Mesothelial cell of epicardium (in vitro differentiated cells): ENCODE measurements around the gene ARSG. TPM values are rescaled to one million over a fixed set of nuclear protein-coding genes. Genes with fewer than 3 reads are reported as not detected.
"Not testable (repeated sequence)": the region's sequence is repeated elsewhere in the genome, so short reads cannot be mapped to it uniquely, and the experiment has no call there.

Source experiments
- DNase-seq, 2 experiments: peaks; one replicate each; pipeline ENCODE4 v3.0.0; 2021; ENCODE audit warnings: low spot score in 2 of 2; ENCODE audit not compliant: unreplicated experiment in 2 of 2
- H3K27ac Mint-ChIP-seq: 2 replicates; pipeline ENCODE4 v1.8.0; 2021; ENCODE audit warnings: mixed read lengths
- H3K27me3 Mint-ChIP-seq: 2 replicates; pipeline ENCODE4 v1.8.0; 2021; ENCODE audit warnings: low read depth, mixed read lengths
- H3K36me3 Mint-ChIP-seq: 2 replicates; pipeline ENCODE4 v1.8.0; 2021; ENCODE audit warnings: mixed read lengths
- H3K4me1 Mint-ChIP-seq: 2 replicates; pipeline ENCODE4 v1.8.0; 2021; ENCODE audit warnings: mixed read lengths
- H3K4me3 Mint-ChIP-seq: 2 replicates; pipeline ENCODE4 v1.8.0; 2021; ENCODE audit warnings: mild to moderate bottlenecking, moderate library complexity, mixed read lengths
- H3K9me3 Mint-ChIP-seq: 2 replicates; pipeline ENCODE4 v1.8.0; 2021; ENCODE audit warnings: mixed read lengths
- CTCF ChIP-seq: fragments of 200-600 bp; sonication (generic); IDR thresholded peaks from one replicate; pipeline ENCODE4 v1.5.0; 2021; ENCODE audit warnings: antibody characterized with exemption; ENCODE audit not compliant: unreplicated experiment
- total RNA-seq: library from RNA; stranded (reverse); gene quantifications from 3 replicates; pipeline ENCODE4 v1.2.1, GENCODE V29; 2021

ARSG gene
- total RNA-seq, 1 donor from 2014 or later = 7.8 TPM

- Mint-ChIP-seq H3K4me3 (no peak overlapping the region), H3K27ac (no peak overlapping the region), H3K27me3 (no peaks in the 10 kb centered on the region), H3K4me1 (peaks cover 6% of the 10 kb centered on the region), H3K9me3 (peaks cover 18% of the 10 kb centered on the region), H3K36me3 (peaks cover 7% of the 10 kb centered on the region)
- DNase-seq = no peak
- TF ChIP-seq CTCF = no peak
Measured at GRCh38 chr17:68401288-68401687, 110.0 kb downstream of the ARSG start.

- DNase-seq = no peak
- H3K9me3 Mint-ChIP-seq = peaks cover 33% of the 10 kb centered on the region
- no peak overlapping the region for H3K4me3 Mint-ChIP-seq
- no peak overlapping the region for H3K27ac Mint-ChIP-seq
- TF ChIP-seq CTCF = no peak
- peaks cover 6% of the 10 kb centered on the region for H3K4me1 Mint-ChIP-seq
- peaks cover 19% of the 10 kb centered on the region for H3K36me3 Mint-ChIP-seq
- no peaks in the 10 kb centered on the region for H3K27me3 Mint-ChIP-seq
Measured at GRCh38 chr17:68403122-68403521, 111.8 kb downstream of the ARSG start.

- H3K27ac Mint-ChIP-seq, H3K4me3 Mint-ChIP-seq, H3K27me3 Mint-ChIP-seq, DNase-seq, H3K4me1 Mint-ChIP-seq: not testable (repeated sequence)
- Mint-ChIP-seq H3K36me3 (peaks cover 19% of the 10 kb centered on the region), H3K9me3 (peaks cover 33% of the 10 kb centered on the region)
Measured at GRCh38 chr17:68403837-68404236, 112.5 kb downstream of the ARSG start.

GRCh38 chr17:68407656-68408055, 116.4 kb downstream of the ARSG start:
- Mint-ChIP-seq H3K9me3 (peaks cover 37% of the 10 kb centered on the region), H3K36me3 (peaks cover 19% of the 10 kb centered on the region)
- not testable (repeated sequence) for H3K4me3 Mint-ChIP-seq, H3K4me1 Mint-ChIP-seq, H3K27me3 Mint-ChIP-seq, H3K27ac Mint-ChIP-seq, DNase-seq

- Mint-ChIP-seq H3K36me3 (peaks cover 17% of the 10 kb centered on the region), H3K4me3 (peak overlapping the region; percentile 73), H3K9me3 (peaks cover 38% of the 10 kb centered on the region)
- not testable (repeated sequence) for H3K27me3 Mint-ChIP-seq, H3K27ac Mint-ChIP-seq, H3K4me1 Mint-ChIP-seq, DNase-seq
Measured at GRCh38 chr17:68413597-68414560, 122.6 kb downstream of the ARSG start.

- Mint-ChIP-seq H3K36me3 (peaks cover 20% of the 10 kb centered on the region), H3K9me3 (peaks cover 38% of the 10 kb centered on the region)
- not testable (repeated sequence) for H3K27me3 Mint-ChIP-seq, H3K27ac Mint-ChIP-seq, DNase-seq, H3K4me1 Mint-ChIP-seq, H3K4me3 Mint-ChIP-seq
Measured at GRCh38 chr17:68414901-68415300, 123.6 kb downstream of the ARSG start.

- no peak for DNase-seq
- no peaks in the 10 kb centered on the region for H3K4me1 Mint-ChIP-seq
- no peak overlapping the region for H3K27ac Mint-ChIP-seq
- H3K4me3 Mint-ChIP-seq = no peak overlapping the region
- peaks cover 37% of the 10 kb centered on the region for H3K36me3 Mint-ChIP-seq
- peaks cover 34% of the 10 kb centered on the region for H3K9me3 Mint-ChIP-seq
- TF ChIP-seq CTCF = no peak
- no peaks in the 10 kb centered on the region for H3K27me3 Mint-ChIP-seq
Measured at GRCh38 chr17:68417317-68417716, 126.0 kb downstream of the ARSG start.
